Osteoblast (primary cell): ENCODE data around the gene EFCAB12. TPM values are rescaled to one million over a fixed set of nuclear protein-coding genes. Genes with fewer than 3 reads are reported as not detected.
"Not testable (repeated sequence)": the region's sequence is repeated elsewhere in the genome, so short reads cannot be mapped to it uniquely, and the experiment has no call there.

Experiments
- DNase-seq: peaks from one replicate; pipeline ENCODE4 v3.0.0; 2011; ENCODE audit warnings: low spot score, mixed read lengths; ENCODE audit not compliant: insufficient read length; ENCODE audit errors: missing footprints
- H2AFZ ChIP-seq: 2 replicates; pipeline ENCODE4 v1.6.0; 2011; ENCODE audit warnings: mild to moderate bottlenecking, low read length
- H3K27ac ChIP-seq: 2 replicates; pipeline ENCODE4 v1.5.1; 2011; ENCODE audit warnings: mild to moderate bottlenecking, low read depth, low read length, moderate library complexity
- H3K27me3 ChIP-seq: 2 replicates; pipeline ENCODE4 v1.6.0; 2012; ENCODE audit warnings: mild to moderate bottlenecking, control low read depth, inconsistent platforms, low read length, moderate library complexity; ENCODE audit not compliant: insufficient read depth
- H3K36me3 ChIP-seq: 2 replicates; pipeline ENCODE4 v1.5.1; 2011; ENCODE audit warnings: mild to moderate bottlenecking, low read length, control low read depth, moderate library complexity; ENCODE audit not compliant: insufficient read depth
- H3K4me1 ChIP-seq: 2 replicates; pipeline ENCODE4 v1.5.1; 2011; ENCODE audit warnings: mild to moderate bottlenecking, low read length, control low read depth, moderate library complexity; ENCODE audit not compliant: insufficient read depth
- H3K4me2 ChIP-seq: 2 replicates; pipeline ENCODE4 v1.6.0; 2011; ENCODE audit warnings: mild to moderate bottlenecking, low read length; ENCODE audit not compliant: insufficient read depth
- H3K4me3 ChIP-seq: fragments of 200-600 bp; sonication (generic); 3 replicates; pipeline ENCODE4 v1.5.1; 2012; ENCODE audit warnings: mild to moderate bottlenecking, low read length, inconsistent platforms; ENCODE audit not compliant: insufficient read depth
- H3K79me2 ChIP-seq: 2 replicates; pipeline ENCODE4 v1.6.0; 2012; ENCODE audit warnings: mild to moderate bottlenecking, low read length, control low read depth, inconsistent platforms; ENCODE audit not compliant: insufficient read depth
- H3K9me3 ChIP-seq: 2 replicates; pipeline ENCODE4 v1.5.1; 2011; ENCODE audit warnings: low read depth, low read length, control low read depth
- H4K20me1 ChIP-seq: 2 replicates; pipeline ENCODE4 v1.6.0; 2012; ENCODE audit warnings: mild to moderate bottlenecking, low read length, control low read depth; ENCODE audit not compliant: insufficient read depth
- CTCF ChIP-seq: IDR thresholded peaks from 2 replicates; pipeline ENCODE4 v1.5.1; 2011; ENCODE audit warnings: mild to moderate bottlenecking, low read depth, low read length, moderate library complexity; ENCODE audit errors: extremely low read depth
- total RNA-seq: library from RNA; depleted of rRNA; stranded (reverse); fragments of >200 nt; gene quantifications from 2 replicates; pipeline ENCODE4 v1.2.3, GENCODE V29; 2012

EFCAB12 gene
- total RNA-seq, 1 donor, result under 0.01 TPM

GRCh38 chr3:129415378-129415777, 13.1 kb downstream of the EFCAB12 start:
- Histone ChIP-seq H4K20me1 (no peaks in the 10 kb centered on the region), H3K4me3 (no peak overlapping the region), H2AFZ (no peak overlapping the region), H3K4me1 (peaks cover 15% of the 10 kb centered on the region), H3K79me2 (no peaks in the 10 kb centered on the region), H3K36me3 (no peaks in the 10 kb centered on the region), H3K4me2 (no peak overlapping the region), H3K27ac (no peak overlapping the region), H3K9me3 (no peaks in the 10 kb centered on the region), H3K27me3 (no peaks in the 10 kb centered on the region)
- no peak for TF ChIP-seq CTCF
- DNase-seq, result no peak

DNA sequence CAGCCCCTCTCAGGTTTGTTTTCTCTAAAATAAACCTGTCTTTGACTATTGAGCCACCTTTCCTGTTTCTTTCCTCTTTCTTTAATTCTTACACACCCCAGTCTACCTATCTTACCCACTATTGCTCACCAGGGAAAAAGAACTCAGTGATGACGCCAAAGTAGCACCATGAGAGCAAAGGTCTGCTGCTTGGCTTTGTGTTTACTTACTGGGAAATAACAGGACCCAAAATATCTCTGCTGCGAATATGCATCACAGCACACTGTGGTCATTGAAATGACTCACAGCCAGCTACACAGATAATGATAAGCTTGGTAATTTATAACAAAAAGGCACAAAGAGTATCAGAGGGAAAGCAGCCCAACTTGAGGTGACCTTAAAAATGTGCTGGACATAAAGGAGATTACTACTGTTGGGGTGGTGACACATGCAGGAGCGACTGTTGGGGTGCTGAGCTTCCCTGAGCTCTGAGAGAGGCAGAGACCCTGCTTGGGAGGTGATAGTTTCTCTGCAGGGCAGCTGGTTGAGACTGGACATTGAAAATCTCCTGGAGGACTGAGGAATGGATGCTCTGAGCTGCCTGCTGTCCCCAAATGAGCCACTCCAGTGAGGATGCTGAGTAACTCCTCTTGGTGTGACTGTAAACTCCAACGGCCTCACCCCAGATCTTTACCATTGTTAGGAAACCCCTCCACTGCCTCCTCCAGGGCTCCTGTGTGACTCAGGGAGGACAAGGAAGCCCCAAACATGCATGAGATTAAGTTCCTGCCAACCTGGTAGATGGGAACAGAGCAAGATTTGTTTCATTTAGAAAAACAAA, 14.5 kb downstream of the EFCAB12 start:
- Histone ChIP-seq H3K4me3 (no peak overlapping the region), H3K9me3 (no peaks in the 10 kb centered on the region), H3K36me3 (no peaks in the 10 kb centered on the region), H3K27me3 (no peaks in the 10 kb centered on the region), H2AFZ (no peak overlapping the region), H3K79me2 (no peaks in the 10 kb centered on the region), H3K4me1 (peaks cover 15% of the 10 kb centered on the region), H4K20me1 (no peaks in the 10 kb centered on the region), H3K27ac (peak overlapping the region; percentile 64), H3K4me2 (peak overlapping the region; percentile 16)
- peak; percentile 93 for DNase-seq
- no peak for TF ChIP-seq CTCF

DNA sequence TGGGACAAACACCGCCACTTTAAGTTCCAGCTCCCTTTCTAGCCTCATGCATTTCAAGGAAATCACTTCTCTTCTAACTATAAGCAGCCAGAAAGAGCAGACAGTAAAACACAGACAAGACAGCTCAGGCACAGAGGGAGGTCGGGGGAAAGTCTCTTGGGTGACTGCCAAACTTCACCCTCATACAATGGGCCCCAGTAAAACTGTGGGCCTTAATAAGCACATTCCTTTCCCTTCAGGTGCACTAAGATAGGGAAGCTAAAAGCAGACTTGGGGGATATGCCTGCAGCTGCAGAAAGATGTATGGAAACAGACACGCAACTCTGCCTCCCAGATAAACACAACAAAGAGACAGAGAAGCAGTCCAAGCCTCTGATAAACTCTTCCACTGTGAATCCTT, 15.2 kb downstream of the EFCAB12 start:
- not testable (repeated sequence) for H3K79me2 ChIP-seq, H4K20me1 ChIP-seq, H3K4me3 ChIP-seq, DNase-seq, H2AFZ ChIP-seq, H3K9me3 ChIP-seq, H3K27me3 ChIP-seq, H3K36me3 ChIP-seq
- H3K4me2 ChIP-seq, result peak overlapping the region; percentile 16
- peak overlapping the region; percentile 64 for H3K27ac ChIP-seq
- H3K4me1 ChIP-seq, result peaks cover 15% of the 10 kb centered on the region

GRCh38 chr3:129412542-129413198, 15.8 kb downstream of the EFCAB12 start:
- Histone ChIP-seq H3K4me1 (peaks cover 15% of the 10 kb centered on the region), H4K20me1 (no peaks in the 10 kb centered on the region), H3K36me3 (no peaks in the 10 kb centered on the region), H3K27ac (no peak overlapping the region), H3K27me3 (no peaks in the 10 kb centered on the region), H3K9me3 (no peaks in the 10 kb centered on the region), H2AFZ (no peak overlapping the region), H3K4me3 (no peak overlapping the region), H3K4me2 (no peak overlapping the region), H3K79me2 (no peaks in the 10 kb centered on the region)
- no peak for DNase-seq
- TF ChIP-seq CTCF, result no peak
